ENCODE measurements around the gene GAB2. TPM values are rescaled to one million over a fixed set of nuclear protein-coding genes. Genes with fewer than 3 reads are reported as not detected.
A peak's percentile ranks its signal among the peaks of the same experiment; 100 is the strongest.
"Not testable (repeated sequence)": the region's sequence is repeated elsewhere in the genome, so short reads cannot be mapped to it uniquely, and the experiment has no call there.

Gene GAB2
- total RNA-seq, 2 donors from 2014 or later = 2.8 to 5.0 TPM

- Mint-ChIP-seq H3K9me3 (no peaks in the 10 kb centered on the region), H3K27ac (no peak overlapping the region), H3K36me3 (no peaks in the 10 kb centered on the region)
- no peak for DNase-seq (ENCODE audit: low spot score in 2 of 2)
- no peak for ATAC-seq
Measured at GRCh38 chr11:78251083-78251775, 166.4 kb downstream of the GAB2 start.

GRCh38 chr11:78250099-78250498 lies 167.5 kb downstream of the GAB2 start:
- Mint-ChIP-seq H3K27ac (no peak overlapping the region), H3K9me3 (no peaks in the 10 kb centered on the region), H3K36me3 (no peaks in the 10 kb centered on the region)
- no peak for DNase-seq (ENCODE audit: low spot score in 2 of 2)
- ATAC-seq = no peak

GRCh38 chr11:78248903-78249302 lies 168.7 kb downstream of the GAB2 start:
- H3K27ac Mint-ChIP-seq = no peak overlapping the region
- DNase-seq (ENCODE audit: low spot score in 2 of 2) (no peak), ATAC-seq (peak in 1 of 2 donors; percentile 83)
- no peaks in the 10 kb centered on the region for H3K36me3 Mint-ChIP-seq
- H3K9me3 Mint-ChIP-seq = no peaks in the 10 kb centered on the region

DNA sequence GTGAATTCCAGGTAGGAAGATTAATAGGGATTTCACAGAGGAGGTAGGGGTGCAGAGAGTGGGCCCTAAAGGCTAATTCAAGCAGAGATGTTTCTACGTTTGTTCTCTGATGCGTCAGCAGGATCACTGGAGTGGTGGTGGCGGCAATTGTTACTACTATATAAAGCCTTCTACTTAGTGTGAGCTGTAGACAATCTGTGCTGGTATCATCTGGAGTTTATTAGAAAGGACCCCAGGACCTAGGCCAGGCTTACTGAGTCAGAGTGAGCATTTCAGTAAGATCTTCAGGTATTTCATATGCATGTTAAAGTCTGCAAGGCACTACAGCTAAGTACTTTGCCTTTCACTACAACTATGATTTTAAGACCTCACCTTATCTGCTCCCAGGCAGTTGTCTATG lies 169.4 kb downstream of the GAB2 start:
- Mint-ChIP-seq H3K9me3 (no peaks in the 10 kb centered on the region), H3K36me3 (no peaks in the 10 kb centered on the region), H3K27ac (no peak overlapping the region)
- no peak for ATAC-seq
- DNase-seq (ENCODE audit: low spot score in 2 of 2) = no peak

GRCh38 chr11:78244546-78245255 lies 172.9 kb downstream of the GAB2 start:
- H3K27ac Mint-ChIP-seq = no peak overlapping the region
- H3K36me3 Mint-ChIP-seq = peaks cover 15 to 22% of the 10 kb centered on the region in 2 donors
- ATAC-seq (no peak), DNase-seq (ENCODE audit: low spot score in 2 of 2) (no peak)
- peaks cover 10% of the 10 kb centered on the region in 2 donors for H3K9me3 Mint-ChIP-seq

DNA sequence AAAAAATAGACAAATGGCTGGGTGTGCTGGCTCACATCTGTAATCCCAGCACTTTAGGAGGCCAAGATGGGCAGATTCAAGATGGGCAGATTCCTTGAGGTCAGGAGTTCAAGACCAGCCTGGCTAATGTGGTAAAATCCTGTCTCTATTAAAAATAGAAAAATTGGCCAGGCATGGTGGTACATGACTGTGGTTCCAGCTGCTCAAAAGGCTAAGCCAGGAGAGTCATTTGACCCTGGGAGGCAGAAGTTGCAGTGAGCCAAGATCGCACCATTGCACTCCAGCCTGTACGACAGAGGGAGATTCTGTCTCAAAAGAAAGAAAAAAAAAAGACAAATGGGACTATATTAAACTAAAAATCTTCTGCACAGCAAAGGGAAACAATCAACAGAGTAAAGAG lies 173.5 kb downstream of the GAB2 start:
- ATAC-seq = no peak
- no peak for DNase-seq (ENCODE audit: low spot score in 2 of 2)
- Mint-ChIP-seq H3K36me3 (peaks cover 15 to 22% of the 10 kb centered on the region in 2 donors), H3K9me3 (peaks cover 10% of the 10 kb centered on the region in 2 donors), H3K27ac (no peak overlapping the region)

GRCh38 chr11:78241475-78241874 lies 176.1 kb downstream of the GAB2 start:
- ATAC-seq (no peak), DNase-seq (ENCODE audit: low spot score in 2 of 2) (no peak)
- Mint-ChIP-seq H3K9me3 (peaks cover 10 to 21% of the 10 kb centered on the region in 2 donors), H3K36me3 (peaks cover 22 to 24% of the 10 kb centered on the region in 2 donors), H3K27ac (no peak overlapping the region)

DNA sequence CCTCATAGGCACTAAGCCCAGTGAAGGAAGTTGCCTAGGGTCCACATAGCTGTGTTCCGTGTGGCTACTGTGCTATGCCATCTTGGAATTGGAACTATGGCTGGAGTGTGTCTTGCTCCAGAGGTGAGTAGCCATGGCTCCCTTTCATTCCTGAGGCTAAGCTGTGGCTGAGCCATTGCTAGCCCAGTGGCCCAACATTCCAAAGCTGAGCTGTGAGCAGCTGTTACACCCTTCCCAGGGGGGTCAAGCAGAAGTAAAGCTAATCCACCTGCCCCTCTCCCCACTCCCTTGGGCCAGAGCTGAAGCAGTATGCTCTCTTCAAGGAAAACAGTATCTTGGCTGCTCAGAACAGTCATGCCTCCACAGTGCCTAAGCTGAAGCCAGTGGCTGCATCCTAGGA lies 177.8 kb downstream of the GAB2 start:
- Mint-ChIP-seq H3K9me3 (peaks cover 10 to 21% of the 10 kb centered on the region in 2 donors), H3K27ac (no peak overlapping the region), H3K36me3 (peaks cover 22 to 31% of the 10 kb centered on the region in 2 donors)
- ATAC-seq (no peak), DNase-seq (ENCODE audit: low spot score in 2 of 2) (no peak)

GRCh38 chr11:78237293-78238046 lies 180.2 kb downstream of the GAB2 start:
- ATAC-seq = no peak
- Mint-ChIP-seq H3K27ac (no peak overlapping the region), H3K9me3 (peaks cover 10 to 21% of the 10 kb centered on the region in 2 donors)

GRCh38 chr11:78234006-78234405 lies 183.6 kb downstream of the GAB2 start:
- peaks cover 0 to 11% of the 10 kb centered on the region in 2 donors for H3K9me3 Mint-ChIP-seq
- no peak overlapping the region for H3K27ac Mint-ChIP-seq
- DNase-seq (ENCODE audit: low spot score in 2 of 2) (no peak), ATAC-seq (no peak)
- H3K36me3 Mint-ChIP-seq = peaks cover 0 to 15% of the 10 kb centered on the region in 2 donors

More at GRCh38 chr11:78237293-78238046, 180.2 kb downstream of the GAB2 start:
- peaks cover 18 to 31% of the 10 kb centered on the region in 2 donors for H3K36me3 Mint-ChIP-seq
- DNase-seq (ENCODE audit: low spot score in 2 of 2) = no peak

DNA sequence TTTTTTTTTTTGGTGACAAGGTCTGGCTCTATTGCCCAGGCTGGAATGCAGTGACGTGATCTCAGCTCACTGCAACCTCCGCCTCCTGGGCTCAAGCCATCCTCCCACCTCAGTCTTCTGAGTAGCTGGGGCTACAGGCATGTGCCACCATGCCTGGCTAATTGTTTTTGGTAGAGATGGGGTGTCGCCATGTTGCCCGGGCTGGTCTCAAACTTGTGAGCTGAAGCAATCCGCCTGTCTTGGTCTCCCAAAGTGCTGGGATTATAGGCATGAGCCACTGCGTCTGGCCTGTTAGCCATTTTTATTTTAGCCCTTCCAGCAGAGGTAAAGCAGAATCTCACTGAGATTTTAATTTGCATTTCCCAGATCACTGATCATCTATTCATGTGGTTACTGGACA lies 184.6 kb downstream of the GAB2 start:
- not testable (repeated sequence) for H3K27ac Mint-ChIP-seq; ATAC-seq; DNase-seq (ENCODE audit: low spot score in 2 of 2)
- Mint-ChIP-seq H3K36me3 (peaks cover 0 to 15% of the 10 kb centered on the region in 2 donors), H3K9me3 (peaks cover 0 to 11% of the 10 kb centered on the region in 2 donors)

GRCh38 chr11:78231962-78232501 lies 185.6 kb downstream of the GAB2 start:
- DNase-seq (ENCODE audit: low spot score in 2 of 2) (no peak), ATAC-seq (no peak)
- H3K36me3 Mint-ChIP-seq = peaks cover 0 to 6% of the 10 kb centered on the region in 2 donors
- H3K9me3 Mint-ChIP-seq = peaks cover 0 to under 1% of the 10 kb centered on the region in 2 donors
- no peak overlapping the region for H3K27ac Mint-ChIP-seq

- no peak for ATAC-seq
- DNase-seq (ENCODE audit: low spot score in 2 of 2) = no peak
- peak overlapping the region in 1 of 2 donors; percentile 29 for H3K27ac Mint-ChIP-seq
- peaks cover 0 to under 1% of the 10 kb centered on the region in 2 donors for H3K36me3 Mint-ChIP-seq
- H3K9me3 Mint-ChIP-seq = no peaks in the 10 kb centered on the region
Measured at GRCh38 chr11:78230161-78230877, 187.3 kb downstream of the GAB2 start.

DNA sequence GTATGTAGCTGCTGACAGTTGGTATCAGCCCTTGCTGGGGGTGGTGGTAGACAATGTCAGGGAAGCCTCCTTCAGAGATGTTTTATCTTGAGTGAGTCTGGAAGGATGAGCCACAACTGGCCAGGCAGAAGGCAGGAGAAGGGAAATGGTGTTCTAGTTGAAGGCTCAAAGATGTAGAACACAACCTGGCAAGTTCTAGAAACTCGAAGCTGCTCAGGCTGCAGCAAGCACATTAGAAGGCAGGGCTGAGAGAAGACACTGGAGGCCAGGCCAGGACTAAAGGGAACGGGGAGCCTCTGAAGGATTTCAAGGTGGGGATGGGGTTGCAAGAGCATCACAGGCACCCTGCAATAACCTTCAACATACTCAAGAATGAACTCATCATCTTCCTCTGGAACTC lies 188.5 kb downstream of the GAB2 start:
- DNase-seq (ENCODE audit: low spot score in 2 of 2) (no peak), ATAC-seq (no peak)
- Mint-ChIP-seq H3K27ac (peak overlapping the region in 1 of 2 donors; percentile 16), H3K9me3 (no peaks in the 10 kb centered on the region), H3K36me3 (no peaks in the 10 kb centered on the region)

- DNase-seq (ENCODE audit: low spot score in 2 of 2) (no peak), ATAC-seq (no peak)
- no peaks in the 10 kb centered on the region for H3K36me3 Mint-ChIP-seq
- H3K9me3 Mint-ChIP-seq = no peaks in the 10 kb centered on the region
- no peak overlapping the region for H3K27ac Mint-ChIP-seq
Measured at GRCh38 chr11:78228467-78228866, 189.2 kb downstream of the GAB2 start.

- Mint-ChIP-seq H3K36me3 (no peaks in the 10 kb centered on the region), H3K27ac (no peak overlapping the region)
Measured at GRCh38 chr11:78227921-78228320, 189.7 kb downstream of the GAB2 start.

More at GRCh38 chr11:78227921-78228320, 189.7 kb downstream of the GAB2 start:
- no peak for DNase-seq (ENCODE audit: low spot score in 2 of 2)
- no peak for ATAC-seq
- no peaks in the 10 kb centered on the region for H3K9me3 Mint-ChIP-seq
